A673 (cell line): ENCODE data around the gene PCGF2.

ENCODE experiments used
- EZH2 ChIP-seq: fragments of 200-600 bp; sonication (generic); IDR thresholded peaks from 2 replicates; pipeline ENCODE4 v1.6.1; 2017; ENCODE audit warnings: borderline replicate concordance, low read depth, mild to moderate bottlenecking, mixed read lengths, antibody characterized with exemption, low read length; ENCODE audit not compliant: poor library complexity, severe bottlenecking
- TF ChIP-seq, protein P1 (sequence below): fragments of 300-800, 200-600 bp; sonication (generic); conservative IDR thresholded peaks from 2 replicates; pipeline ENCODE4 v1.5.1; 2017; ENCODE audit warnings: low read depth, mild to moderate bottlenecking, antibody characterized with exemption, low read length, moderate library complexity, mixed read lengths

GRCh38 chr17:38742411-38743308 lies 5.5 kb downstream of the PCGF2 start:
- TF ChIP-seq, protein P1, sequence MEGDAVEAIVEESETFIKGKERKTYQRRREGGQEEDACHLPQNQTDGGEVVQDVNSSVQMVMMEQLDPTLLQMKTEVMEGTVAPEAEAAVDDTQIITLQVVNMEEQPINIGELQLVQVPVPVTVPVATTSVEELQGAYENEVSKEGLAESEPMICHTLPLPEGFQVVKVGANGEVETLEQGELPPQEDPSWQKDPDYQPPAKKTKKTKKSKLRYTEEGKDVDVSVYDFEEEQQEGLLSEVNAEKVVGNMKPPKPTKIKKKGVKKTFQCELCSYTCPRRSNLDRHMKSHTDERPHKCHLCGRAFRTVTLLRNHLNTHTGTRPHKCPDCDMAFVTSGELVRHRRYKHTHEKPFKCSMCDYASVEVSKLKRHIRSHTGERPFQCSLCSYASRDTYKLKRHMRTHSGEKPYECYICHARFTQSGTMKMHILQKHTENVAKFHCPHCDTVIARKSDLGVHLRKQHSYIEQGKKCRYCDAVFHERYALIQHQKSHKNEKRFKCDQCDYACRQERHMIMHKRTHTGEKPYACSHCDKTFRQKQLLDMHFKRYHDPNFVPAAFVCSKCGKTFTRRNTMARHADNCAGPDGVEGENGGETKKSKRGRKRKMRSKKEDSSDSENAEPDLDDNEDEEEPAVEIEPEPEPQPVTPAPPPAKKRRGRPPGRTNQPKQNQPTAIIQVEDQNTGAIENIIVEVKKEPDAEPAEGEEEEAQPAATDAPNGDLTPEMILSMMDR, result no peak
- no peak for TF ChIP-seq EZH2
